WTC11 (cell line): ENCODE results near the gene THBD. TPM values are rescaled to one million over a fixed set of nuclear protein-coding genes. Genes with fewer than 3 reads are reported as not detected.

Source experiments
- ATAC-seq: fragments of 200-7000 bp; cut with Tn5 transposase; 2 replicates; pipeline ENCODE4 v1.10.0; 2021; ENCODE audit warnings: mild to moderate bottlenecking, moderate library complexity
- CTCF ChIA-PET: fragments of 300-600 bp; sonication (Branson Sonifier 250); formaldehyde crosslinking; loops from one replicate; lab custom pipeline; 2021; ENCODE audit warnings: antibody characterized with exemption; lab: Charles Lee
- POLR2A ChIA-PET: fragments of 350-600 bp; sonication (Branson Sonifier 250); formaldehyde crosslinking; loops from one replicate; lab custom pipeline; 2021; ENCODE audit warnings: antibody characterized with exemption; lab: Charles Lee
- DNase-seq: peaks from one replicate; pipeline ENCODE4 v3.0.0; 2021; ENCODE audit warnings: low spot score
- H3K27ac Mint-ChIP-seq: 2 replicates; pipeline ENCODE4 v1.8.0; 2021; ENCODE audit warnings: mixed read lengths
- H3K27me3 Mint-ChIP-seq: 2 replicates; pipeline ENCODE4 v1.8.0; 2021; ENCODE audit warnings: low read depth, mild to moderate bottlenecking, moderate library complexity, mixed read lengths
- H3K36me3 Mint-ChIP-seq: 2 replicates; pipeline ENCODE4 v1.8.0; 2021; ENCODE audit warnings: mixed read lengths
- H3K4me1 Mint-ChIP-seq: 2 replicates; pipeline ENCODE4 v1.8.0; 2022; ENCODE audit warnings: mixed read lengths
- H3K4me3 Mint-ChIP-seq: 2 replicates; pipeline ENCODE4 v1.8.0; 2021; ENCODE audit warnings: mild to moderate bottlenecking, moderate library complexity, mixed read lengths
- H3K9me3 Mint-ChIP-seq: 2 replicates; pipeline ENCODE4 v1.8.0; 2021; ENCODE audit warnings: mixed read lengths
- CBFB ChIP-seq: sonication (generic); formaldehyde crosslinking; IDR thresholded peaks from 2 replicates; pipeline ENCODE4 v1.8.1; 2022; ENCODE audit warnings: mild to moderate bottlenecking, low read depth, missing genetic modification reagents
- CREB1 ChIP-seq: sonication (generic); formaldehyde crosslinking; IDR thresholded peaks from 2 replicates; pipeline ENCODE4 v1.8.0; 2023; ENCODE audit warnings: mild to moderate bottlenecking, missing genetic modification reagents
- ELF4 ChIP-seq: sonication (generic); formaldehyde crosslinking; IDR thresholded peaks from 2 replicates; pipeline ENCODE4 v1.8.1; 2022; ENCODE audit warnings: low read depth, mild to moderate bottlenecking, moderate library complexity, missing genetic modification reagents
- ETV6 ChIP-seq: sonication (generic); formaldehyde crosslinking; IDR thresholded peaks from 2 replicates; pipeline ENCODE4 v1.8.1; 2022; ENCODE audit warnings: mild to moderate bottlenecking, missing genetic modification reagents
- FOXP1 ChIP-seq: sonication (generic); formaldehyde crosslinking; IDR thresholded peaks from 2 replicates; pipeline ENCODE4 v1.8.0; 2022; ENCODE audit warnings: missing genetic modification reagents, mild to moderate bottlenecking, moderate library complexity, borderline replicate concordance
- GRHL2 ChIP-seq: fragments of 250-450 bp; sonication (Bioruptor Pico); IDR thresholded peaks from 2 replicates; pipeline ENCODE4 v1.8.0; 2022; ENCODE audit warnings: mild to moderate bottlenecking, moderate library complexity; ENCODE audit not compliant: insufficient replicate concordance, severe bottlenecking
- HMGXB4 ChIP-seq: sonication (generic); formaldehyde crosslinking; IDR thresholded peaks from 2 replicates; pipeline ENCODE4 v1.8.1; 2023; ENCODE audit warnings: mild to moderate bottlenecking, moderate library complexity, missing genetic modification reagents
- IRF1 ChIP-seq: sonication (generic); formaldehyde crosslinking; IDR thresholded peaks from 2 replicates; pipeline ENCODE4 v1.8.0; 2023; ENCODE audit warnings: missing genetic modification reagents
- JAZF1 ChIP-seq: fragments of 250-450 bp; sonication (Bioruptor Pico); IDR thresholded peaks from 2 replicates; pipeline ENCODE4 v1.9.0; 2021; ENCODE audit warnings: moderate library complexity, mild to moderate bottlenecking, inconsistent platforms
- MAX ChIP-seq: sonication (generic); formaldehyde crosslinking; IDR thresholded peaks from 2 replicates; pipeline ENCODE4 v1.8.0; 2022; ENCODE audit warnings: mild to moderate bottlenecking, missing genetic modification reagents
- NFATC4 ChIP-seq: fragments of 250-450 bp; sonication (Bioruptor Pico); IDR thresholded peaks from 2 replicates; pipeline ENCODE4 v1.9.0; 2021; ENCODE audit warnings: mild to moderate bottlenecking
- NR3C1 ChIP-seq: sonication (generic); formaldehyde crosslinking; conservative IDR thresholded peaks from 2 replicates; pipeline ENCODE4 v1.8.1; 2023; ENCODE audit warnings: low read depth, mild to moderate bottlenecking, missing genetic modification reagents
- RELA ChIP-seq: sonication (generic); formaldehyde crosslinking; IDR thresholded peaks from 2 replicates; pipeline ENCODE4 v1.8.1; 2022; ENCODE audit warnings: missing genetic modification reagents, mild to moderate bottlenecking, borderline replicate concordance
- SMAD4 ChIP-seq: sonication (generic); formaldehyde crosslinking; IDR thresholded peaks from 2 replicates; pipeline ENCODE4 v1.8.0; 2022; ENCODE audit warnings: mild to moderate bottlenecking, missing genetic modification reagents
- USF2 ChIP-seq: sonication (generic); formaldehyde crosslinking; IDR thresholded peaks from 2 replicates; pipeline ENCODE4 v1.8.1; 2023; ENCODE audit warnings: mild to moderate bottlenecking, missing genetic modification reagents, moderate library complexity
- ZNF121 ChIP-seq: sonication (generic); formaldehyde crosslinking; IDR thresholded peaks from 2 replicates; pipeline ENCODE4 v1.8.0; 2023; ENCODE audit warnings: missing genetic modification reagents
- ZNF396 ChIP-seq: fragments of 250-450 bp; sonication (Bioruptor Pico); IDR thresholded peaks from 2 replicates; pipeline ENCODE4 v1.8.0; 2021; ENCODE audit warnings: mild to moderate bottlenecking, moderate library complexity, borderline replicate concordance
- total RNA-seq: library from RNA; stranded (reverse); gene quantifications from 3 replicates; pipeline ENCODE4 v1.2.3, GENCODE V29; 2021
- TF ChIP-seq, protein P1 (sequence below): sonication (generic); formaldehyde crosslinking; conservative IDR thresholded peaks from 2 replicates; pipeline ENCODE4 v1.8.1; 2023; ENCODE audit warnings: mild to moderate bottlenecking, low read depth, missing genetic modification reagents, moderate library complexity
- TF ChIP-seq, protein P2 (sequence below): sonication (generic); formaldehyde crosslinking; IDR thresholded peaks from 2 replicates; pipeline ENCODE4 v1.8.0; 2023; ENCODE audit warnings: mild to moderate bottlenecking, missing genetic modification reagents
- TF ChIP-seq, protein P3 (sequence below): sonication (generic); formaldehyde crosslinking; IDR thresholded peaks from 2 replicates; pipeline ENCODE4 v1.8.1; 2023; ENCODE audit warnings: mild to moderate bottlenecking, missing genetic modification reagents

Gene THBD
- total RNA-seq, 1 experiment from 2014 or later, result 1.0 TPM

DNA sequence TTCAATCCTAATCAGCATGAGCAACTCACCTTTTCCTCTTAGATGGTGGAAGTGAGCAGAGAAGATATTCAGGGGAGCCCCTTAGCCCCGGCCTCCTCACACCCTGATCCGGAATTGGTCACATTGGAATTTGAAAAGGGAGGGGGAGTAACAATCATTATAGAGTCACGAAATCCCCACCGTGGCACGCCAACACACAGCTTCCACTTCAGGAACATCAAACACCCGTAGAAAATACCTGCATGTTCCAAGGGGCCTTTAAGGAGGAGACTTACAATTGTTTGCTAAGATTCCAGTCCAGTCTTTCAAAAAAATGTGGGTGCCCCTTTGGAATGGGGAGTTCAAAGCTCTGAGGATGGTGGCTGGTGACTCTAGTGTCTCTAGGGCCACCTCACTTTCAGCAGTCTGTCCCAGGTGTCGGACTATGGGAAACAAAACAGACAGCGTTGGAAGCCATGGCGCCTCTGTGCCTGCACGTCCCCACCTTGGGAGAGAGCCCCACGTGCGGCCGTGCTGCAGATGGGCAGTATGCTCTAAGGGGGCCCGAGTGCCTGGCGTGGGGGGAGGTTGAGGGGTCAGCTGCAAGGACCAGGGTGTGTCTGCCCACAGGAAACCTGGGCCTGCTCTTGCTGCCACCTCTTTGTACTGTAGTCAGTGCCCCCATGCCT is 34.2 kb upstream of the THBD start:
- Mint-ChIP-seq H3K27ac (no peak overlapping the region), H3K27me3 (no peaks in the 10 kb centered on the region; the same call in 1 of the 2 replicates), H3K4me1 (peaks cover 32% of the 10 kb centered on the region), H3K36me3 (no peaks in the 10 kb centered on the region), H3K9me3 (no peaks in the 10 kb centered on the region), H3K4me3 (no peak overlapping the region)
- ATAC-seq (no peak), DNase-seq (no peak)
- TF ChIP-seq IRF1 (CRISPR knock-in tag) (no peak), ZNF121 (CRISPR knock-in tag) (no peak), FOXP1 (CRISPR knock-in tag) (no peak), JAZF1 (CRISPR knock-in tag) (no peak), ELF4 (CRISPR knock-in tag) (no peak), SMAD4 (no peak), GRHL2 (CRISPR knock-in tag) (no peak), CREB1 (CRISPR knock-in tag) (no peak), NFATC4 (CRISPR knock-in tag) (no peak), NR3C1 (CRISPR knock-in tag) (no peak), USF2 (CRISPR knock-in tag) (no peak), HMGXB4 (CRISPR knock-in tag) (no peak), ZNF396 (CRISPR knock-in tag) (no peak), RELA (CRISPR knock-in tag) (no peak), CBFB (CRISPR knock-in tag) (no peak), MAX (CRISPR knock-in tag) (no peak), ETV6 (CRISPR knock-in tag) (no peak)
- TF ChIP-seq, protein P1, sequence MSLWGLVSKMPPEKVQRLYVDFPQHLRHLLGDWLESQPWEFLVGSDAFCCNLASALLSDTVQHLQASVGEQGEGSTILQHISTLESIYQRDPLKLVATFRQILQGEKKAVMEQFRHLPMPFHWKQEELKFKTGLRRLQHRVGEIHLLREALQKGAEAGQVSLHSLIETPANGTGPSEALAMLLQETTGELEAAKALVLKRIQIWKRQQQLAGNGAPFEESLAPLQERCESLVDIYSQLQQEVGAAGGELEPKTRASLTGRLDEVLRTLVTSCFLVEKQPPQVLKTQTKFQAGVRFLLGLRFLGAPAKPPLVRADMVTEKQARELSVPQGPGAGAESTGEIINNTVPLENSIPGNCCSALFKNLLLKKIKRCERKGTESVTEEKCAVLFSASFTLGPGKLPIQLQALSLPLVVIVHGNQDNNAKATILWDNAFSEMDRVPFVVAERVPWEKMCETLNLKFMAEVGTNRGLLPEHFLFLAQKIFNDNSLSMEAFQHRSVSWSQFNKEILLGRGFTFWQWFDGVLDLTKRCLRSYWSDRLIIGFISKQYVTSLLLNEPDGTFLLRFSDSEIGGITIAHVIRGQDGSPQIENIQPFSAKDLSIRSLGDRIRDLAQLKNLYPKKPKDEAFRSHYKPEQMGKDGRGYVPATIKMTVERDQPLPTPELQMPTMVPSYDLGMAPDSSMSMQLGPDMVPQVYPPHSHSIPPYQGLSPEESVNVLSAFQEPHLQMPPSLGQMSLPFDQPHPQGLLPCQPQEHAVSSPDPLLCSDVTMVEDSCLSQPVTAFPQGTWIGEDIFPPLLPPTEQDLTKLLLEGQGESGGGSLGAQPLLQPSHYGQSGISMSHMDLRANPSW (CRISPR knock-in tag), result no peak
- TF ChIP-seq, protein P2, sequence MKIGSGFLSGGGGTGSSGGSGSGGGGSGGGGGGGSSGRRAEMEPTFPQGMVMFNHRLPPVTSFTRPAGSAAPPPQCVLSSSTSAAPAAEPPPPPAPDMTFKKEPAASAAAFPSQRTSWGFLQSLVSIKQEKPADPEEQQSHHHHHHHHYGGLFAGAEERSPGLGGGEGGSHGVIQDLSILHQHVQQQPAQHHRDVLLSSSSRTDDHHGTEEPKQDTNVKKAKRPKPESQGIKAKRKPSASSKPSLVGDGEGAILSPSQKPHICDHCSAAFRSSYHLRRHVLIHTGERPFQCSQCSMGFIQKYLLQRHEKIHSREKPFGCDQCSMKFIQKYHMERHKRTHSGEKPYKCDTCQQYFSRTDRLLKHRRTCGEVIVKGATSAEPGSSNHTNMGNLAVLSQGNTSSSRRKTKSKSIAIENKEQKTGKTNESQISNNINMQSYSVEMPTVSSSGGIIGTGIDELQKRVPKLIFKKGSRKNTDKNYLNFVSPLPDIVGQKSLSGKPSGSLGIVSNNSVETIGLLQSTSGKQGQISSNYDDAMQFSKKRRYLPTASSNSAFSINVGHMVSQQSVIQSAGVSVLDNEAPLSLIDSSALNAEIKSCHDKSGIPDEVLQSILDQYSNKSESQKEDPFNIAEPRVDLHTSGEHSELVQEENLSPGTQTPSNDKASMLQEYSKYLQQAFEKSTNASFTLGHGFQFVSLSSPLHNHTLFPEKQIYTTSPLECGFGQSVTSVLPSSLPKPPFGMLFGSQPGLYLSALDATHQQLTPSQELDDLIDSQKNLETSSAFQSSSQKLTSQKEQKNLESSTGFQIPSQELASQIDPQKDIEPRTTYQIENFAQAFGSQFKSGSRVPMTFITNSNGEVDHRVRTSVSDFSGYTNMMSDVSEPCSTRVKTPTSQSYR, result no peak
- TF ChIP-seq, protein P3, sequence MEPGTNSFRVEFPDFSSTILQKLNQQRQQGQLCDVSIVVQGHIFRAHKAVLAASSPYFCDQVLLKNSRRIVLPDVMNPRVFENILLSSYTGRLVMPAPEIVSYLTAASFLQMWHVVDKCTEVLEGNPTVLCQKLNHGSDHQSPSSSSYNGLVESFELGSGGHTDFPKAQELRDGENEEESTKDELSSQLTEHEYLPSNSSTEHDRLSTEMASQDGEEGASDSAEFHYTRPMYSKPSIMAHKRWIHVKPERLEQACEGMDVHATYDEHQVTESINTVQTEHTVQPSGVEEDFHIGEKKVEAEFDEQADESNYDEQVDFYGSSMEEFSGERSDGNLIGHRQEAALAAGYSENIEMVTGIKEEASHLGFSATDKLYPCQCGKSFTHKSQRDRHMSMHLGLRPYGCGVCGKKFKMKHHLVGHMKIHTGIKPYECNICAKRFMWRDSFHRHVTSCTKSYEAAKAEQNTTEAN, result no peak
- POLR2A ChIA-PET, result no interaction called here
- CTCF ChIA-PET, result interaction anchor here (0.9 kb wide), 1 partner anchor 33 kb away, joined by 4 read pairs; no protein-coding TSS in a partner anchor
